Neural crest cell (in vitro differentiated cells): ENCODE results near the gene ABCC8. TPM values are rescaled to one million over a fixed set of nuclear protein-coding genes. Genes with fewer than 3 reads are reported as not detected.

Experiments used
- DNase-seq: peaks from one replicate; pipeline ENCODE4 v3.0.0; 2021; ENCODE audit warnings: low read depth, mixed read lengths, low spot score
- H3K27ac Mint-ChIP-seq: one replicate; pipeline ENCODE4 v1.8.0; 2021; ENCODE audit warnings: mild to moderate bottlenecking, mixed read lengths; ENCODE audit not compliant: unreplicated experiment
- H3K27me3 Mint-ChIP-seq: 2 replicates; pipeline ENCODE4 v1.8.0; 2021; ENCODE audit warnings: low read depth, mild to moderate bottlenecking, mixed read lengths
- H3K36me3 Mint-ChIP-seq: 2 replicates; pipeline ENCODE4 v1.8.0; 2021; ENCODE audit warnings: low read depth, mild to moderate bottlenecking, mixed read lengths
- H3K4me1 Mint-ChIP-seq: 2 replicates; pipeline ENCODE4 v1.8.0; 2021; ENCODE audit warnings: mixed read lengths
- H3K4me3 Mint-ChIP-seq: one replicate; pipeline ENCODE4 v1.8.0; 2021; ENCODE audit warnings: mild to moderate bottlenecking, mixed read lengths
- H3K9me3 Mint-ChIP-seq: 2 replicates; pipeline ENCODE4 v1.8.0; 2021; ENCODE audit warnings: mixed read lengths
- total RNA-seq: library from RNA; stranded (reverse); gene quantifications from 2 replicates; pipeline ENCODE4 v1.2.1, GENCODE V29; 2021
- TF ChIP-seq, protein P1 (sequence below): fragments of 200-600 bp; sonication (generic); conservative IDR thresholded peaks from 2 replicates; pipeline ENCODE4 v1.5.0; 2021; ENCODE audit warnings: antibody characterized with exemption, mild to moderate bottlenecking

Gene ABCC8
- total RNA-seq, 1 donor from 2014 or later, result 6.1 TPM

DNA sequence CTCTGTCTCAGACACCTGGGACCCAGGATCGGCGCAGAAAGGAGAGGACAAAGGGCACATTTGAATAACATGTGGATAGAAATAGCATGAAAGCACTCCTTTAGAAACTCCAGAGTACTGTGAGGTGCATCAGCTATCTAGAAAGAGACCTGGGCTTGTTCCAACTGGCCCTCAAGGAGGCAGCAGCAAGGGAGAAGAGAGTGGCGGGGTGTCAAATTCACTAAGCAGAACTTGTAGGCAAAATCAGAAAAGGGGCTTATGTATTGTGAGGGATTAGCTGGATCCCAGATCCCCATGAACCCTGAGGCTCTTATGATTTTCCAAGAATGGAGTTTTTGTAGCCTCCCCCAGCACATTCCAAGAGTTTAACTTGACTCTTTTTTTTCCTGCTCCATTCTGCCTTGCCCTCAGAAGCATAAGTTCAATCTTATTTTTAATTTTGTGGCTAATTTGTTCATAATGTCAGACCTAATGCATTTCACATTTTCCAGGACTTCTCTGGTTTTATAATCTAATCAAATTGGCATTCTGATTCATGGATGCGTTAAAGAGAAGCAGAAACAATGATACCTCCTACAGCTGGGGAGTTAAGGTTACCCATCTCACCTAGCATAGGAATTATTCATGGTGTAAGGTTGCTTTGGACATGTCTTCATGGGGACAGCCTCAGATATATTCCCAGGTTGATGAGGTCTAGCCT, 34.0 kb upstream of the ABCC8 start:
- Mint-ChIP-seq H3K4me3 (no peak overlapping the region), H3K4me1 (peaks cover 3% of the 10 kb centered on the region), H3K27me3 (peaks cover 77% of the 10 kb centered on the region), H3K27ac (no peak overlapping the region), H3K36me3 (no peaks in the 10 kb centered on the region), H3K9me3 (no peaks in the 10 kb centered on the region)
- TF ChIP-seq, protein P1, sequence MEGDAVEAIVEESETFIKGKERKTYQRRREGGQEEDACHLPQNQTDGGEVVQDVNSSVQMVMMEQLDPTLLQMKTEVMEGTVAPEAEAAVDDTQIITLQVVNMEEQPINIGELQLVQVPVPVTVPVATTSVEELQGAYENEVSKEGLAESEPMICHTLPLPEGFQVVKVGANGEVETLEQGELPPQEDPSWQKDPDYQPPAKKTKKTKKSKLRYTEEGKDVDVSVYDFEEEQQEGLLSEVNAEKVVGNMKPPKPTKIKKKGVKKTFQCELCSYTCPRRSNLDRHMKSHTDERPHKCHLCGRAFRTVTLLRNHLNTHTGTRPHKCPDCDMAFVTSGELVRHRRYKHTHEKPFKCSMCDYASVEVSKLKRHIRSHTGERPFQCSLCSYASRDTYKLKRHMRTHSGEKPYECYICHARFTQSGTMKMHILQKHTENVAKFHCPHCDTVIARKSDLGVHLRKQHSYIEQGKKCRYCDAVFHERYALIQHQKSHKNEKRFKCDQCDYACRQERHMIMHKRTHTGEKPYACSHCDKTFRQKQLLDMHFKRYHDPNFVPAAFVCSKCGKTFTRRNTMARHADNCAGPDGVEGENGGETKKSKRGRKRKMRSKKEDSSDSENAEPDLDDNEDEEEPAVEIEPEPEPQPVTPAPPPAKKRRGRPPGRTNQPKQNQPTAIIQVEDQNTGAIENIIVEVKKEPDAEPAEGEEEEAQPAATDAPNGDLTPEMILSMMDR, result no peak
- no peak for DNase-seq

GRCh38 chr11:17508791-17509190, 32.1 kb upstream of the ABCC8 start:
- peaks cover 3% of the 10 kb centered on the region for H3K4me1 Mint-ChIP-seq
- no peaks in the 10 kb centered on the region for H3K36me3 Mint-ChIP-seq
- H3K27ac Mint-ChIP-seq, result no peak overlapping the region
- H3K4me3 Mint-ChIP-seq, result no peak overlapping the region
- TF ChIP-seq, protein P1, result no peak
- H3K27me3 Mint-ChIP-seq, result peaks cover 69% of the 10 kb centered on the region
- DNase-seq, result no peak
- no peaks in the 10 kb centered on the region for H3K9me3 Mint-ChIP-seq

- no peak for DNase-seq
- no peak overlapping the region for H3K4me3 Mint-ChIP-seq
- TF ChIP-seq, protein P1, result no peak
- H3K4me1 Mint-ChIP-seq, result no peaks in the 10 kb centered on the region
- H3K36me3 Mint-ChIP-seq, result no peaks in the 10 kb centered on the region
- H3K9me3 Mint-ChIP-seq, result no peaks in the 10 kb centered on the region
- H3K27me3 Mint-ChIP-seq, result peaks cover 64% of the 10 kb centered on the region
- H3K27ac Mint-ChIP-seq, result no peak overlapping the region
Measured at GRCh38 chr11:17508306-17508705, 31.7 kb upstream of the ABCC8 start.

- DNase-seq, result no peak
- H3K36me3 Mint-ChIP-seq, result no peaks in the 10 kb centered on the region
- H3K4me3 Mint-ChIP-seq, result no peak overlapping the region
- H3K27ac Mint-ChIP-seq, result no peak overlapping the region
- TF ChIP-seq, protein P1, result no peak
- H3K4me1 Mint-ChIP-seq, result no peaks in the 10 kb centered on the region
- no peaks in the 10 kb centered on the region for H3K9me3 Mint-ChIP-seq
- H3K27me3 Mint-ChIP-seq, result peaks cover 59% of the 10 kb centered on the region
Measured at GRCh38 chr11:17507773-17508172, 31.1 kb upstream of the ABCC8 start.

GRCh38 chr11:17506942-17507341, 30.3 kb upstream of the ABCC8 start:
- H3K27ac Mint-ChIP-seq, result no peak overlapping the region
- TF ChIP-seq, protein P1, result no peak
- no peaks in the 10 kb centered on the region for H3K36me3 Mint-ChIP-seq
- H3K27me3 Mint-ChIP-seq, result peaks cover 52% of the 10 kb centered on the region
- H3K9me3 Mint-ChIP-seq, result no peaks in the 10 kb centered on the region
- no peak overlapping the region for H3K4me3 Mint-ChIP-seq
- H3K4me1 Mint-ChIP-seq, result no peaks in the 10 kb centered on the region
- DNase-seq, result no peak
